ENCODE data around the gene TCHP.
"Not testable (repeated sequence)": the region's sequence is repeated elsewhere in the genome, so short reads cannot be mapped to it uniquely, and the experiment has no call there.

Gene TCHP

GRCh38 chr12:109899783-109900751 is at the start of gene TCHP:
TCHP (plus strand) TSS chr12:109900274; CDS start chr12:109903027, 2,753 bp downstream.
- DNase-seq: peak; percentile 88

GRCh38 chr12:109850518-109850917 is 49.6 kb upstream of the TCHP start:
- not testable (repeated sequence) for DNase-seq

- DNase-seq: no peak
Observed at GRCh38 chr12:109855377-109855776, 44.7 kb upstream of the TCHP start.

GRCh38 chr12:109857715-109858114 is 42.4 kb upstream of the TCHP start:
- no peak for DNase-seq

GRCh38 chr12:109858764-109859163 is 41.3 kb upstream of the TCHP start:
- DNase-seq: no peak

- no peak for DNase-seq
Observed at GRCh38 chr12:109860977-109861376, 39.1 kb upstream of the TCHP start.

GRCh38 chr12:109861689-109862314 is 38.3 kb upstream of the TCHP start:
- DNase-seq: no peak

- not testable (repeated sequence) for DNase-seq
Observed at GRCh38 chr12:109862491-109862890, 37.6 kb upstream of the TCHP start.

GRCh38 chr12:109863847-109864712 is 36.0 kb upstream of the TCHP start:
- DNase-seq: no peak

- DNase-seq: no peak
Observed at GRCh38 chr12:109864916-109865315, 35.2 kb upstream of the TCHP start.

- DNase-seq: no peak
Observed at GRCh38 chr12:109868182-109869051, 31.7 kb upstream of the TCHP start.

- no peak for DNase-seq
Observed at GRCh38 chr12:109870648-109871047, 29.4 kb upstream of the TCHP start.

GRCh38 chr12:109871668-109872314 is 28.3 kb upstream of the TCHP start:
- DNase-seq: no peak

- no peak for DNase-seq
Observed at GRCh38 chr12:109873653-109874052, 26.4 kb upstream of the TCHP start.

- DNase-seq: no peak
Observed at GRCh38 chr12:109875572-109876131, 24.4 kb upstream of the TCHP start.

- DNase-seq: no peak
Observed at GRCh38 chr12:109876406-109876805, 23.7 kb upstream of the TCHP start.

- no peak for DNase-seq
Observed at GRCh38 chr12:109877504-109878246, 22.4 kb upstream of the TCHP start.

- no peak for DNase-seq
Observed at GRCh38 chr12:109878247-109878625, 21.8 kb upstream of the TCHP start.

GRCh38 chr12:109878749-109879148 is 21.3 kb upstream of the TCHP start:
- no peak for DNase-seq

GRCh38 chr12:109879351-109880042 is 20.6 kb upstream of the TCHP start:
- no peak for DNase-seq
